ENCODE results near the gene BST1. TPM values are rescaled to one million over a fixed set of nuclear protein-coding genes. Genes with fewer than 3 reads are reported as not detected.
A peak's percentile ranks its signal among the peaks of the same experiment; 100 is the strongest.

BST1 gene
- total RNA-seq, 1 experiment from 2014 or later, result 0.31 TPM

GRCh38 chr4:15754323-15754722 lies 51.5 kb downstream of the BST1 start:
- Histone ChIP-seq H3K27ac (no peak overlapping the region), H3F3A (ENCODE audit: insufficient read depth, low read depth) (no peaks in the 10 kb centered on the region), H3K27me3 (ENCODE audit: insufficient read depth, low read depth) (no peaks in the 10 kb centered on the region), H3K9me2 (ENCODE audit: insufficient read depth) (no peaks in the 10 kb centered on the region), H2AFZ (no peak overlapping the region), H3K36me3 (ENCODE audit: low read depth) (no peaks in the 10 kb centered on the region), H4K20me1 (ENCODE audit: insufficient read depth) (no peaks in the 10 kb centered on the region), H3K4me2 (no peak overlapping the region), H3K4me3 (no peak overlapping the region), H3K4me1 (replicated peaks; ENCODE audit: insufficient read depth) (no peaks in the 10 kb centered on the region), H3K79me2 (ENCODE audit: low read depth) (no peaks in the 10 kb centered on the region), H3K9me3 (ENCODE audit: insufficient read depth, low read depth) (no peaks in the 10 kb centered on the region)
- ChIA-PET POLR2A (ENCODE audit: unreplicated experiment) (no interaction called here), CTCF (no interaction called here)
- no peak for DNase-seq
- BruUV-seq (replicated peaks), result no TSS peak
- TF ChIP-seq EZH2 (IDR thresholded peaks at IDR 0.05; ENCODE audit: low read depth) (no peak), CTCF (conservative IDR thresholded peaks at IDR 0.05) (no peak)
- intact Hi-C loops (cut with micrococcal nuclease; ENCODE audit: unreplicated experiment), result no loop called here

- CTCF ChIA-PET, result no interaction called here
- no peak overlapping the region for H3K4me2 ChIP-seq
- H3K4me3 ChIP-seq, result no peak overlapping the region
- intact Hi-C loops (cut with micrococcal nuclease; ENCODE audit: unreplicated experiment), result no loop called here
- no peaks in the 10 kb centered on the region for H3K27me3 ChIP-seq (ENCODE audit: insufficient read depth, low read depth)
- no peaks in the 10 kb centered on the region for H3K9me3 ChIP-seq (ENCODE audit: insufficient read depth, low read depth)
- POLR2A ChIA-PET (ENCODE audit: unreplicated experiment), result interaction anchor here (0.5 kb wide), 1 partner anchor 82 kb away, joined by 4 read pairs; no protein-coding TSS in a partner anchor
- no TSS peak for BruUV-seq (replicated peaks)
- H2AFZ ChIP-seq, result no peak overlapping the region
- TF ChIP-seq CTCF (conservative IDR thresholded peaks at IDR 0.05) (no peak), EZH2 (IDR thresholded peaks at IDR 0.05; ENCODE audit: low read depth) (no peak)
- no peaks in the 10 kb centered on the region for H3F3A ChIP-seq (ENCODE audit: insufficient read depth, low read depth)
- no peak overlapping the region for H3K27ac ChIP-seq
- H3K36me3 ChIP-seq (ENCODE audit: low read depth), result no peaks in the 10 kb centered on the region
- H3K4me1 ChIP-seq (replicated peaks; ENCODE audit: insufficient read depth), result no peaks in the 10 kb centered on the region
- no peaks in the 10 kb centered on the region for H3K79me2 ChIP-seq (ENCODE audit: low read depth)
- no peaks in the 10 kb centered on the region for H4K20me1 ChIP-seq (ENCODE audit: insufficient read depth)
- H3K9me2 ChIP-seq (ENCODE audit: insufficient read depth), result no peaks in the 10 kb centered on the region
- DNase-seq, result peak in 1 of 2 experiments; percentile 59
These were observed 52.7 kb downstream of the BST1 start for GRCh38 chr4:15755321-15756155.

GRCh38 chr4:15756361-15756861 lies 53.5 kb downstream of the BST1 start:
- Histone ChIP-seq H3K27ac (no peak overlapping the region), H3K79me2 (ENCODE audit: low read depth) (no peaks in the 10 kb centered on the region), H2AFZ (no peak overlapping the region), H4K20me1 (ENCODE audit: insufficient read depth) (no peaks in the 10 kb centered on the region), H3K4me1 (replicated peaks; ENCODE audit: insufficient read depth) (no peaks in the 10 kb centered on the region), H3K4me3 (no peak overlapping the region), H3K9me2 (ENCODE audit: insufficient read depth) (no peaks in the 10 kb centered on the region), H3K36me3 (ENCODE audit: low read depth) (no peaks in the 10 kb centered on the region), H3K27me3 (ENCODE audit: insufficient read depth, low read depth) (no peaks in the 10 kb centered on the region), H3F3A (ENCODE audit: insufficient read depth, low read depth) (no peaks in the 10 kb centered on the region), H3K9me3 (ENCODE audit: insufficient read depth, low read depth) (no peaks in the 10 kb centered on the region), H3K4me2 (no peak overlapping the region)
- ChIA-PET POLR2A (ENCODE audit: unreplicated experiment) (interaction anchor here (0.6 kb wide), 1 partner anchor 11 kb away, joined by 9 read pairs; no protein-coding TSS in a partner anchor), CTCF (no interaction called here)
- intact Hi-C loops (cut with micrococcal nuclease; ENCODE audit: unreplicated experiment), result no loop called here
- TF ChIP-seq CTCF (conservative IDR thresholded peaks at IDR 0.05) (no peak), EZH2 (IDR thresholded peaks at IDR 0.05; ENCODE audit: low read depth) (no peak)
- no TSS peak for BruUV-seq (replicated peaks)
- DNase-seq, result peak in 1 of 2 experiments; percentile 47
